HCT116 (cell line): ENCODE data around the gene POLA2. TPM values are rescaled to one million over a fixed set of nuclear protein-coding genes. Genes with fewer than 3 reads are reported as not detected.

Experiments used
- ATAC-seq: fragments of 200-7000 bp; cut with Tn5 transposase; 2 replicates; pipeline ENCODE4 v1.9.1; 2020; ENCODE audit warnings: mild to moderate bottlenecking, moderate library complexity
- BruUV-seq: library from RNA; stranded (reverse); fragments of 400-500 nt; replicated peaks from 2 replicates; lab custom pipeline; 2021; lab: Mats Ljungman, UMichigan
- CTCF ChIA-PET: fragments of 300-600 bp; sonication (Branson Sonifier 250); formaldehyde crosslinking; loops from one replicate; lab custom pipeline; 2021; ENCODE audit warnings: antibody characterized with exemption; lab: Charles Lee
- POLR2A ChIA-PET: fragments of 300-600, 350-600 bp; sonication (Branson Sonifier 250); formaldehyde crosslinking; loops from one replicate; lab custom pipeline; 2021; ENCODE audit warnings: antibody characterized with exemption; lab: Charles Lee
- RAD21 ChIA-PET, 2 experiments: fragments of 300-600 bp; sonication (Branson Sonifier 250); formaldehyde crosslinking; loops; one replicate each; lab custom pipeline; 2023; ENCODE audit warnings: low total read pairs in 2 of 2; ENCODE audit not compliant: uncharacterized antibody in 2 of 2, unreplicated experiment in 2 of 2, low non-redundant PET in 1 of 2; lab: Charles Lee
- DNase-seq: peaks from one replicate; pipeline ENCODE4 v3.0.0-alpha.2; 2010; ENCODE audit warnings: low read depth, low spot score
- H2AFZ ChIP-seq: fragments of 200-600 bp; shearing (Covaris generic), sonication (generic); 2 replicates; pipeline ENCODE4 v1.6.1; 2017; ENCODE audit warnings: low read depth, mixed run types, mixed read lengths, antibody characterized with exemption, low read length; ENCODE audit not compliant: poor library complexity, severe bottlenecking
- H3K27ac ChIP-seq: 2 replicates; pipeline ENCODE4 v1.5.1; 2012; ENCODE audit warnings: low read depth, low read length
- H3K27me3 ChIP-seq: fragments of 200-600 bp; sonication (generic); 2 replicates; pipeline ENCODE4 v1.6.1; 2016; ENCODE audit warnings: mixed run types, low read length, mixed read lengths; ENCODE audit not compliant: insufficient read depth
- H3K36me3 ChIP-seq, 2 experiments: fragments of 200-500 bp in 1 of 2; fragments of 200-600 bp in 1 of 2; sonication (Bioruptor generic) in 1 of 2; sonication (generic) in 1 of 2; 2 replicates each; pipeline versions ENCODE4 v1.5.1 to v1.6.1; 2014 to 2016; ENCODE audit warnings: low read length in 2 of 2, inconsistent platforms in 1 of 2, mixed read lengths in 1 of 2, mixed run types in 1 of 2; ENCODE audit not compliant: insufficient read depth in 2 of 2, control insufficient read depth in 1 of 2
- H3K4me1 ChIP-seq, 2 experiments: fragments of 200-600 bp in 1 of 2; sonication (generic) in 1 of 2; 2 replicates each; pipeline versions ENCODE4 v1.5.1 to v1.6.1; 2012 to 2017; ENCODE audit warnings: low read length in 2 of 2, inconsistent platforms in 1 of 2, mild to moderate bottlenecking in 1 of 2, mixed read lengths in 1 of 2, mixed run types in 1 of 2, moderate library complexity in 1 of 2; ENCODE audit not compliant: insufficient read depth in 2 of 2, control insufficient read depth in 1 of 2
- H3K4me2 ChIP-seq: fragments of 200-600 bp; sonication (generic); 2 replicates; pipeline ENCODE4 v1.6.1; 2017; ENCODE audit warnings: mixed run types, low read length, mixed read lengths
- H3K4me3 ChIP-seq, 2 experiments: fragments of 200-600 bp in 1 of 2; sonication (generic) in 1 of 2; replicated peaks in 1 of 2; 2 replicates each; pipeline ENCODE4 v1.5.1; 2011 to 2016; ENCODE audit warnings: low read length in 2 of 2, control low read depth in 1 of 2, low read depth in 1 of 2, mild to moderate bottlenecking in 1 of 2, mixed read lengths in 1 of 2, mixed run types in 1 of 2
- H3K79me2 ChIP-seq: fragments of 200-600 bp; sonication (generic); 2 replicates; pipeline ENCODE4 v1.6.1; 2017; ENCODE audit warnings: mild to moderate bottlenecking, mixed run types, low read length, moderate library complexity, mixed read lengths; ENCODE audit not compliant: insufficient read depth
- H3K9ac ChIP-seq: fragments of 200-600 bp; sonication (generic); 2 replicates; pipeline ENCODE4 v1.6.1; 2016; ENCODE audit warnings: low read length, mixed read lengths
- H3K9me2 ChIP-seq: fragments of 200-600 bp; sonication (generic), shearing (Covaris generic); 2 replicates; pipeline ENCODE4 v1.6.1; 2017; ENCODE audit warnings: mixed run types, mild to moderate bottlenecking, moderate library complexity; ENCODE audit not compliant: insufficient read depth
- H3K9me3 ChIP-seq, 2 experiments: fragments of 200-500 bp in 1 of 2; fragments of 200-600 bp in 1 of 2; sonication (Bioruptor generic) in 1 of 2; sonication (generic) in 1 of 2; 2 replicates each; pipeline ENCODE4 v1.6.1; 2014 to 2017; ENCODE audit warnings: low read length in 2 of 2, mixed read lengths in 2 of 2, inconsistent platforms in 1 of 2, low read depth in 1 of 2, mild to moderate bottlenecking in 1 of 2, mixed run types in 1 of 2, moderate library complexity in 1 of 2; ENCODE audit not compliant: control insufficient read depth in 1 of 2, insufficient read depth in 1 of 2
- H4K20me1 ChIP-seq: fragments of 200-600 bp; sonication (generic), shearing (Covaris generic); 2 replicates; pipeline ENCODE4 v1.6.1; 2017; ENCODE audit warnings: mixed run types, mild to moderate bottlenecking, moderate library complexity; ENCODE audit not compliant: insufficient read depth
- ATF3 ChIP-seq: IDR thresholded peaks from 2 replicates; pipeline ENCODE4 v1.6.1; 2012
- CEBPB ChIP-seq: IDR thresholded peaks from 2 replicates; pipeline ENCODE4 v1.6.1; 2012; ENCODE audit warnings: low read depth
- EGR1 ChIP-seq: IDR thresholded peaks from 2 replicates; pipeline ENCODE4 v1.6.1; 2012; ENCODE audit warnings: low read depth
- ELF1 ChIP-seq: IDR thresholded peaks from 2 replicates; pipeline ENCODE4 v1.6.1; 2012; ENCODE audit warnings: low read depth, borderline replicate concordance
- EZH2phosphoT487 ChIP-seq: fragments of 200-600 bp; IDR thresholded peaks from 2 replicates; pipeline ENCODE4 v1.6.1; 2018; ENCODE audit warnings: antibody characterized with exemption, borderline replicate concordance
- FOSL1 ChIP-seq: IDR thresholded peaks from 2 replicates; pipeline ENCODE4 v1.6.1; 2012; ENCODE audit warnings: low read depth
- JUND ChIP-seq: IDR thresholded peaks from 2 replicates; pipeline ENCODE4 v1.6.1; 2012
- POLR2A ChIP-seq: IDR thresholded peaks from 2 replicates; pipeline ENCODE4 v1.7.0; 2011; ENCODE audit warnings: borderline replicate concordance; ENCODE audit not compliant: insufficient read depth, insufficient read length; ENCODE audit errors: extremely low read depth
- POLR2AphosphoS5 ChIP-seq: IDR thresholded peaks from 2 replicates; pipeline ENCODE4 v1.6.1; 2011; ENCODE audit warnings: mild to moderate bottlenecking, low read depth, low read length, moderate library complexity
- RAD21 ChIP-seq: IDR thresholded peaks from 2 replicates; pipeline ENCODE4 v1.6.1; 2012; ENCODE audit warnings: low read depth, mild to moderate bottlenecking
- SIN3A ChIP-seq: IDR thresholded peaks from 2 replicates; pipeline ENCODE4 v1.6.1; 2012; ENCODE audit warnings: low read depth
- SP1 ChIP-seq: IDR thresholded peaks from 2 replicates; pipeline ENCODE4 v1.6.1; 2012; ENCODE audit warnings: low read depth
- SRF ChIP-seq: IDR thresholded peaks from 2 replicates; pipeline ENCODE4 v1.6.1; 2012; ENCODE audit warnings: low read depth
- TCF7L2 ChIP-seq: IDR thresholded peaks from 2 replicates; pipeline ENCODE4 v1.7.0; 2011; ENCODE audit warnings: borderline replicate concordance, inconsistent platforms; ENCODE audit not compliant: insufficient read depth, insufficient read length; ENCODE audit errors: extremely low read depth
- YY1 ChIP-seq: IDR thresholded peaks from 2 replicates; pipeline ENCODE4 v1.6.1; 2011; ENCODE audit warnings: low read length, low read depth, moderate library complexity, mild to moderate bottlenecking; ENCODE audit not compliant: insufficient replicate concordance; ENCODE audit errors: extremely low read depth
- ZFX ChIP-seq: fragments of 450-650 bp; IDR thresholded peaks from 2 replicates; pipeline ENCODE4 v1.6.1; 2017
- ZNF274 ChIP-seq: fragments of 200-500 bp; sonication (Bioruptor generic); IDR thresholded peaks from 2 replicates; pipeline ENCODE4 v1.6.1; 2014; ENCODE audit warnings: mild to moderate bottlenecking, low read depth, low read length, inconsistent platforms
- intact Hi-C: fragments of 100-400 bp; cut with micrococcal nuclease; formaldehyde crosslinking; loops from 2 replicates; pipeline ENCODE4 v1.10.0; 2022
- total RNA-seq: library from RNA; stranded (reverse); gene quantifications from one replicate; pipeline ENCODE4 v1.2.1, GENCODE V29; 2021; ENCODE audit not compliant: unreplicated experiment
- TF ChIP-seq, protein P1 (sequence below): IDR thresholded peaks from 2 replicates; pipeline ENCODE4 v1.6.1; 2011; ENCODE audit warnings: mild to moderate bottlenecking, low read length, moderate library complexity; ENCODE audit not compliant: insufficient replicate concordance; ENCODE audit errors: extremely low read depth
- TF ChIP-seq, protein P2 (sequence below): IDR thresholded peaks from 2 replicates; pipeline ENCODE4 v1.6.1; 2012; ENCODE audit warnings: low read depth

POLA2 gene
- total RNA-seq, 1 experiment from 2014 or later = 20.0 TPM

DNA sequence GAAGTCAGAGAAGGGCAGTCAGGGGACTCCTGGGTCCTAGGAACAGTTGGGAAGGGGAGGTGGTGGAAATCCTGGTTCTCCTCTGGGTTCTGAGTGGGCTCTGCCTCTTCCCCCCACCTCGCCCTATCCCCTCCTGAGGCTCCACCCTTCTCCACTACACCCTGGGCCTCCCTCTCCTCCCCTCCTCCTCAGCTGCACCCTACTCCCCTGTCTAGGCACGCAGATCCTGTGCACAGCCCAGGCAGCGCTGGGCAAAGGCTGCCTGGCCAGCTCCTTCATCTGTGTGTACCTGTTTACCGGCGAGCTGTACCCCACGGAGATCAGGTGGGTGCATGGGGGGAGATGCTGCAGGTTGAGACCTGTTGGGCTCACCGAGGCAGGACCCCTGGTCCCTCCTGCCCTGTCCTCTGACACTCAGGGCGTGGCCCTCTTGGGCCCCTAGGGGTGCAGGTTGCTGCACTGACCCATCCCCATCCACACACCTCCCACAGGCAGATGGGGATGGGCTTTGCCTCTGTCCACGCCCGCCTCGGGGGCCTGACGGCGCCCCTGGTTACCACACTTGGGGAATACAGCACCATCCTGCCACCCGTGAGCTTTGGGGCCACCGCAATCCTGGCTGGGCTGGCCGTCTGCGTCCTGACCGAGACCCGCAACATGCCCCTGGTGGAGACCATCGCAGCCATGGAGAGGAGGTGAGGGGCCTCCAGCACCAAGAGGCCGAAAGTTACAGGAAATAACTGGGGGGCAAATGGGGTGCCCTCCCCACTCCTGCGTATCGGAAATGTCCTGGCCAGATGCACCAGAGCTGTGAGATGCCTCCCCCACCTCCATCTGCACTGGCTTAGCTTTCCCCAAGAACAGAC lies 25.3 kb upstream of the POLA2 start:
- H4K20me1 ChIP-seq = no peaks in the 10 kb centered on the region
- ChIA-PET RAD21 (no interaction called here), POLR2A (no interaction called here), CTCF (no interaction called here)
- no peak overlapping the region for H3K4me2 ChIP-seq
- H3K4me3 ChIP-seq = no peak overlapping the region
- ATAC-seq (no peak), DNase-seq (no peak)
- peaks cover 0 to 9% of the 10 kb centered on the region in 2 experiments; a peak in 2 of 4 replicates for H3K4me1 ChIP-seq
- no TSS peak for BruUV-seq
- no peak overlapping the region for H3K9ac ChIP-seq
- intact Hi-C loops = no loop called here
- no peak overlapping the region for H3K27ac ChIP-seq
- H3K9me2 ChIP-seq = no peaks in the 10 kb centered on the region
- TF ChIP-seq FOSL1 = no peak
- TF ChIP-seq CEBPB = no peak
- no peak for TF ChIP-seq SRF
- TF ChIP-seq JUND = no peak
- TF ChIP-seq EZH2phosphoT487 = no peak
- TF ChIP-seq, protein P1, sequence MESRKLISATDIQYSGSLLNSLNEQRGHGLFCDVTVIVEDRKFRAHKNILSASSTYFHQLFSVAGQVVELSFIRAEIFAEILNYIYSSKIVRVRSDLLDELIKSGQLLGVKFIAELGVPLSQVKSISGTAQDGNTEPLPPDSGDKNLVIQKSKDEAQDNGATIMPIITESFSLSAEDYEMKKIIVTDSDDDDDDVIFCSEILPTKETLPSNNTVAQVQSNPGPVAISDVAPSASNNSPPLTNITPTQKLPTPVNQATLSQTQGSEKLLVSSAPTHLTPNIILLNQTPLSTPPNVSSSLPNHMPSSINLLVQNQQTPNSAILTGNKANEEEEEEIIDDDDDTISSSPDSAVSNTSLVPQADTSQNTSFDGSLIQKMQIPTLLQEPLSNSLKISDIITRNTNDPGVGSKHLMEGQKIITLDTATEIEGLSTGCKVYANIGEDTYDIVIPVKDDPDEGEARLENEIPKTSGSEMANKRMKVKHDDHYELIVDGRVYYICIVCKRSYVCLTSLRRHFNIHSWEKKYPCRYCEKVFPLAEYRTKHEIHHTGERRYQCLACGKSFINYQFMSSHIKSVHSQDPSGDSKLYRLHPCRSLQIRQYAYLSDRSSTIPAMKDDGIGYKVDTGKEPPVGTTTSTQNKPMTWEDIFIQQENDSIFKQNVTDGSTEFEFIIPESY = no peak
- no peak for TF ChIP-seq RAD21
- TF ChIP-seq, protein P2, sequence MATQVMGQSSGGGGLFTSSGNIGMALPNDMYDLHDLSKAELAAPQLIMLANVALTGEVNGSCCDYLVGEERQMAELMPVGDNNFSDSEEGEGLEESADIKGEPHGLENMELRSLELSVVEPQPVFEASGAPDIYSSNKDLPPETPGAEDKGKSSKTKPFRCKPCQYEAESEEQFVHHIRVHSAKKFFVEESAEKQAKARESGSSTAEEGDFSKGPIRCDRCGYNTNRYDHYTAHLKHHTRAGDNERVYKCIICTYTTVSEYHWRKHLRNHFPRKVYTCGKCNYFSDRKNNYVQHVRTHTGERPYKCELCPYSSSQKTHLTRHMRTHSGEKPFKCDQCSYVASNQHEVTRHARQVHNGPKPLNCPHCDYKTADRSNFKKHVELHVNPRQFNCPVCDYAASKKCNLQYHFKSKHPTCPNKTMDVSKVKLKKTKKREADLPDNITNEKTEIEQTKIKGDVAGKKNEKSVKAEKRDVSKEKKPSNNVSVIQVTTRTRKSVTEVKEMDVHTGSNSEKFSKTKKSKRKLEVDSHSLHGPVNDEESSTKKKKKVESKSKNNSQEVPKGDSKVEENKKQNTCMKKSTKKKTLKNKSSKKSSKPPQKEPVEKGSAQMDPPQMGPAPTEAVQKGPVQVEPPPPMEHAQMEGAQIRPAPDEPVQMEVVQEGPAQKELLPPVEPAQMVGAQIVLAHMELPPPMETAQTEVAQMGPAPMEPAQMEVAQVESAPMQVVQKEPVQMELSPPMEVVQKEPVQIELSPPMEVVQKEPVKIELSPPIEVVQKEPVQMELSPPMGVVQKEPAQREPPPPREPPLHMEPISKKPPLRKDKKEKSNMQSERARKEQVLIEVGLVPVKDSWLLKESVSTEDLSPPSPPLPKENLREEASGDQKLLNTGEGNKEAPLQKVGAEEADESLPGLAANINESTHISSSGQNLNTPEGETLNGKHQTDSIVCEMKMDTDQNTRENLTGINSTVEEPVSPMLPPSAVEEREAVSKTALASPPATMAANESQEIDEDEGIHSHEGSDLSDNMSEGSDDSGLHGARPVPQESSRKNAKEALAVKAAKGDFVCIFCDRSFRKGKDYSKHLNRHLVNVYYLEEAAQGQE = no peak
- no peak for TF ChIP-seq EGR1
- no peak for TF ChIP-seq SP1
- no peak for TF ChIP-seq YY1
- TF ChIP-seq ATF3 = no peak
- TF ChIP-seq TCF7L2 = no peak
- TF ChIP-seq ELF1 = no peak
- TF ChIP-seq POLR2AphosphoS5 = no peak
- TF ChIP-seq ZNF274 = no peak
- TF ChIP-seq SIN3A = no peak
- TF ChIP-seq POLR2A = no peak
- no peak for TF ChIP-seq ZFX
- H2AFZ ChIP-seq = no peak overlapping the region
- no peaks in the 10 kb centered on the region for H3K36me3 ChIP-seq
- no peaks in the 10 kb centered on the region for H3K9me3 ChIP-seq
- no peaks in the 10 kb centered on the region for H3K79me2 ChIP-seq
- no peaks in the 10 kb centered on the region for H3K27me3 ChIP-seq
